ENCODE measurements around the gene RAPGEF2.
A peak's percentile ranks its signal among the peaks of the same experiment; 100 is the strongest.
"Not testable (repeated sequence)": the region's sequence is repeated elsewhere in the genome, so short reads cannot be mapped to it uniquely, and the experiment has no call there.

Gene RAPGEF2

DNA sequence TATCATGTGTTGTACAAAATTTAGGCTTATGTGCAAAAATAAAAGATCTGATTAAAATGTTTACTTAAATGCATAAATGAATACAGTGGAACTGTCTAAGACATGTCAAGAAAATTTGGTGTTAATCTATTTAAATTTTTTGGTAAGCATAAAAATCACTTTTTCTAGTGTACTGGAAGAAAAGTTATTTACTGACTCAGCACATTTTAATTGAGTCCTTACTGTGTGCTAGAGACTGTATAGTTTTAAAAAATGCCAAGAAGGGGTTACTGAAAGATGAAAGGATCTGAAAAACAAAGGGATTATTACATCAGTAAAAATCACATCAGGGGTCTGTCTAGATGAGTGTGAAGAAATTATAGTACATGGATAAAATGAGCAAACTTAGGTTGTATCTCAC, 60.6 kb downstream of the RAPGEF2 start:
- DNase-seq = no peak

DNA sequence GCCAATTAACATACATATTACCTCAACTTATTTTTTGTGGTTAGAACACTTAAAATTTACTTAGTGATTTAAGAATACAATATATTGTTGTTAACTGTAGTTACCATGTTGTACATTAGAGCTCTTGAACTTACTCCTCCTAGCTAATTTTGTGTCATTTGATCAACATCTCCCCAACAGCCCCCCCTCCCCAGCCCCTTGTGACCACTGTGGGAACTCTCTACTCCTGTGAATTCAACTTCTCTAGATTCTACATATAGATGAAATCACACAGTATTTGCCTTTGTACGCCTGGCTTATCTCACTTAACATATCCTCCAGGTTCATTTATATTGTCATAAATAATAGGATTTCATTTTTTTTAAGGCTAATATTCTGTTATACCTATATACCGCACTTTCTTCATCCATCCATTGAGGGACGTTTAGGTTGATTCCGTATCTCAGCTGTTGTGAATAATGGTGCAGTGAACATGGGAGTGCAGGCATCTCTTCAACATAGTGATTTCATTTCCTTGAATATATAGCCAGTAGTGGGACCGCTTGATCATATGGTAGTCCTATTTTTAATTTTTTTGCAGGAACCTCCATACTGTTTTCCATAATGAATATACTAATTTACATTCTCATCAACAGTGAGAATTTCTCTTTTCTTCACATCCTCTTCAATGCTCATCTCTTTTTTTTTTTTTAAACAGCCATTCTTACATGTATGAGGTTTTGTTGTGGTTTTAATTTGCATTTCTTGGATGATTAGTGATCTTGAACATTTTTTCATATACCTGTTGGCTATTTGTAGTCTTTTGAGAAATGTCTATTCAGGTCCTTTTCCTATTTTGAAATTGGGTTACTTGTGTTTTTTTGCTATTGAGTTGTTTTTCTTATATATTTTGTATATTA, 66.8 kb downstream of the RAPGEF2 start:
- no peak for DNase-seq

DNA sequence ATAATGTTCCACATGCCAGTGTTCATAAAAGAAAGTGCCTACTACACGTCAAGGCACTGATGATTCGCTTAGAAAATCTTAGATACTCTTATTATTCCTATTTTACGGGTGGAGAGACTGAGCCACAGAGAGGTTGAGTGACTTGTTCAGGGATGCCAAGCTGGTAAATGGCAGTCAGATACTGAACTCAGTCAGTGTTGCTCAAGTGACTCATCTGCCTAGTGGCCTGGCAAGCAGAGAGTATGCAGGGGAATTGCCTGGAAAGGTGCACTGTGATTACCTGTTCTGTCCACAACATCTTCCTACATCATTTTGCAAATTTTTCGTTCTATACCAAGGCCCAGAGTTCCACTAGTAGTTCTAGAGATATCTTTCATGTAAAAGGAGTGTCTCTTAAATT, 68.4 kb downstream of the RAPGEF2 start:
- DNase-seq = no peak

DNA sequence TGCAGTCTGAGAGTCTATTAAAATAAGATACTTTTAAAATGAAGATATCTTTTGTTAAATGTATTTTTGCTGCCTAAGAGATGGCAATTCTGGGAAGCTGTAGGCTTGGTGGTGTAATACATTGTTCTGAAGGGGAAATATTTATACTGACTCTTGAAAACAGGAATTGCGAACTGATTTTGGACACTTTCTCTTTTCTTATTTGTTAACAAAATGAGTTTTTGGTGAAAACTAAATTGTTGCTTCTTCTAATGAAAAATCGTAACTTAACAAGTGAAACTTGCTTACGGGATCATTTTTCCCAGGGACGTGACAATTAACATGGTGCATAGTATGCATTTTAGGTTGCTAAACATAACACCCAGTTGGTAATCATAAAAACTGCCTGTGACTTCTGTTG, 71.0 kb downstream of the RAPGEF2 start:
- no peak for DNase-seq

DNA sequence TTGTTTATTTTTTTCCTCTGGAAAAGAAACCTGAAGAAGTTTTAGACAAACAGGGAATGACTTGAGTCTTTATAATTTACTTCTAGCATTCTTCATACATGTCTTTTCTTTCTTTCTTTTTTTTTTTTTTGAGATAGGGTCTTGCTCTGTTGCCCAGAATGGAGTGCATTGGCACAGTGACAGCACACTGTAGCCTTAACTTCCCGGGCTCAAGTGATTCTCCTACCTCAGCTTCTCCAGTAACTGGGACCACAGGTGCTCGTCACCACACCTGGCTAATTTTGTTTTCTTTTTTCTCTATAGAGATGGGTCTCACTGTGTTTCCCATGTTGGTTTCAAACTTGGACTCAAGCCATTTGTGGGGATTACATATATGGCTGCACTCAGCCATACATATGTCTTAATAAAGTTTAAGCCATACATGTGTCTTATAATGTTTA, 71.8 kb downstream of the RAPGEF2 start:
- no peak for DNase-seq

DNA sequence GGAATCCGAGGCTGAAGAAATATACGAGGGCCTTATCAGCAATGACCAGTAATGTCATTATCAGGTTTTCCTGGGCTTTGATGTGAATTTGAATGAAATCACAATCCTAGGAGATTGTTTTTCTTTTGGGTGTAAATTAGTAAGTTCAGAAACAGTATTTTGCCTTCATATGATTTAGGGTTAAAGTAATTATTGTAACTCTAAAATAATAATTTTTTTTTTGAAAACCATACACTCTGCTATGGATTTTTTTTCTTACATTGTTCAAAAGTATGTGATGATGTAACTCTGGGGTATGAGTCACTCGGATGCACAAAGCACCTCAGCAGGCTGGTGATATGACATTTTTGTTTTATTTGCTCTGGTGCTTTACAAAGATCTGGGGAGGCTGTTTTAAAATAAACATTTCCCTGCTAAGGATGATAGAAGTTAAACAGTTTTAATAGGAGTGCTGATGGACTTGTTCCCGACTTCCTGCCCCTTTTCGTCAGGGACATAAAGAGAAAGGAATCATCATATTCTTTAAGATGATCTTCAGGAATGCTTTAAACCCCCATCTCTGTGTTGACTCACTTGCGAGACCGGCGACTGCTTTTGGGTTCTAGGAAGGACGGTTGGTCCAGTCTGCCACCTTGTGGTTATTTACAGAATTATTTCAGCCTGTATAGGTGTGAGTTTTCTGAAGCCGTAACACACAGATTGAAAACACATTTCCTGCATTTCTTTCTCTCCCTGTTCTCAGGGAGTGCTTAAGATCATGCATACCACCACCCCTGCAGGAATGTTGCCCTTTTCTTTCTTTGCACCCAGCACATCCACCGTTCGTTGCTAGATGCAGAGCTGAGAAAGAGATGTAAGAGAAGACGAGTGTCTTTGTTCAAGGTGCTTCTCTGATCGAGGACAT, 72.5 kb downstream of the RAPGEF2 start:
- peak; percentile 85 for DNase-seq

DNA sequence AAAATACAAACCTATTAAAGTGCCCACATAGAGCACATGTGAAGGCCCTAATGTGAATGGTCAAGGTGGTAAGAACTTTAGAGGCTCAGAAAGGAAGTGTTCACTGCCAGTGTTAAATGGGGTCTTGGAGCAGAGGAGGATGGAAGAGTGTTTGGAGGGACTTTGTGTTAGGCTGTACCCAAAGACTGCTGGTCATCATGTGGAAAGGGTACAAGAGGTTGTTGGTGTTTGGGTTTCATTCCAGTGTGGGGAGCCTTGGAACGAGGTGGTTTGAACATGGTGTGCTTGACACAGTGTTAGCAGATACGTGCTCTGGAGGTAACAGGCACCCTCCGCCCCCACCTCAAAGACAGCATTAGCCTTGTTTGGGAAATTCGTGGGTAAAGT, 73.1 kb downstream of the RAPGEF2 start:
- DNase-seq = no peak

DNA sequence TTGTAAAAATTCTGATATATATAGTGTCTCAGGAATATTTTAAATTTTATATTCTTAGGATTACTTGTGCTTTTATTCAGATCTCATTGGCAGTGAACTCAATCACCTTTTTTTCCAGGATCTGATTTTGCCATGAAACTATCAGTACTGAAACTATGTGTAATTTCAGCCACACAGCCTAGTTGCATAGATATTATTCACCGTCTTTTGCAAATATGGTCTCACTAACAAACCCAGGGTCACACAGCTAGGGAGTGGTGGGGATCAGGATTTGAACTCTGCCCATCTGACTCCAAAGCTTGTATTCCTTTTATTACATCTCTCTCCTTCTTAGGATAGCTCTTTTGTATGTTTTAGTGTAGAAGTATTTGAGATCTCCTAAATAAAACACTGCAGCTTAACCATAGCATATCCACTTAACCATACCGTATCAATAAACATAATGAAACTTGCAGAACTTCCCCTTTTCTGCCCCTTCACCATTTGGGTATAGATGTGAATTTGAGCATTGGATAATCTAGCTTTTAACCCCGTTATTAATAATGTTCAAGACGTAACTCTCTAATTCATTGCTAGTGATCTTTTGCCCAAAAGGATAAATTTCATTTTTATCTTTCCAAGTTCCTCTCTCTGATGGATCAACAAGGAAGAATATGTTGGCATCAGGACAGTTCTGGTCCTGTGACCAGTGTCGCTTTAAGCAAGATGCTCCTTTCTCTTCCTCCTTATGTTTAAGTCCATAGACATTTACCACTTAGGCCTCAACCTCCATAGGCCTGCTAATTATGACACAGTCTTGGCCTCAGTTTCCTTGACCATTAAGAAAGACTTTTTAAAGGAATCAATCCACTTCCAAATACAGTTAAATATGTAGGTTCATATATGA, 74.6 kb downstream of the RAPGEF2 start:
- DNase-seq = no peak

DNA sequence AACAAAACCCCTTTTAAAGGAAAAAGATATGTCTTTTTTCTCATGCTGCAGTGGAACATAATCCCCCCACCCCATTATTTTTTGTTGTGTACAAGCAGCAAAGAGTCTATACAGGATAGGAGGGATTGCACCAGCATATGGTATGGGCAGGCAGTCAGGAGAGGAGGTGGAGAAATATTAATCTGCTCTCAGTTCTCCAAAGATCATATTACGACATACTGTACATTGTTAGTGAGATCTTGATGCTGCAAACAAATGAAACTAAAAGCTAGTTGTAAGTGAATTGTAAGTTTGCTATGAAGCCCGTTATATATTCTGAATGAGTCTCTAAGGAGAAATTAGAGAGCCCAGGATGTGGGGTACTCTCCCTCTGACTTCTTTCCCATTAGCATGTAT, 75.3 kb downstream of the RAPGEF2 start:
- no peak for DNase-seq

DNA sequence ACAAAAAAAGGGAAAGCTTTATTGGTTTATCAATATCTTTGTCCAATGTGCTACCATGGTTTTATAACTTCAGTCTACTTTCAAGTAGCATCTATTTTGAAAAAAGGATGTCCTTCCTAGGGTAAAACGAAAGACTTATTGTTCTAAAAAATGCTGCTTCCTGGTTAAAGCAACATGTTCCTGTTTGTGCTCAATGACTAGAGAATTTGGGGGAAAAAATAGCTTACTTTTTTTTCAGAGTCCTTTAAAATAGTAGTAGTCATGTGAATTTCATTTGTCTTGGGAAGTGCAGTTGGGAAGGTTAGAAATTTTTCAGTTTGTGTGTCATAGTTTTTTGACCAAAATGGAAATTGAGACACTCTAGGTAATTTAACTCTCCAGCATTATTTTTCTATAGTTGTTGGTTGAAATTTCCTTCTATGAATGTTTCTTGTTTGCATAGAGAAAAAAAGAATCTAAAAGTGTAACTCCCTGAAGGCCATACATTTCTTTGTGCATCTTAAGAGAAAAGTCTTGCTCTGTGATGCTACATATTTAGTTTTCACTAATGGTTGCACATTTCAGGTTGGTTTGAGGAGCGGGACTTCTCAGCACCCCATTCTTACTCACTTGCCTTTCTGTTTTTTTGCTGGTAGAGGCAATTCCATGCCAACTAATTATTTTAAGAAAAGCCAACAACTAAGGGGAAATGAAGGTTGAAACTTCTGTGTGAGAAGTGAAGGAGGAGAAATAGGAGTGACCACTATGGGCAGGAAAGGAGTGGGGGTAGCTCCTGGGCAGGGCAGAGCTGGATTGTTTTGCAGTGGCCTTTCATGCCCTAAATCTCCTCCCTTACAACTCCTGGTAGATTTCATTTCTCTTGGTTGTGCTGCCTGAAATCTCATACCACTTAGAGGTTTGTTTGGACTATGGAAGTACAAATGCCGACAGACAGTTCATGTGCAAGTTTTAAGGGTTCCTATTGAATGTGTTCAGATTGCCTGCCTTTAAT, 76.4 kb downstream of the RAPGEF2 start:
- DNase-seq = no peak

DNA sequence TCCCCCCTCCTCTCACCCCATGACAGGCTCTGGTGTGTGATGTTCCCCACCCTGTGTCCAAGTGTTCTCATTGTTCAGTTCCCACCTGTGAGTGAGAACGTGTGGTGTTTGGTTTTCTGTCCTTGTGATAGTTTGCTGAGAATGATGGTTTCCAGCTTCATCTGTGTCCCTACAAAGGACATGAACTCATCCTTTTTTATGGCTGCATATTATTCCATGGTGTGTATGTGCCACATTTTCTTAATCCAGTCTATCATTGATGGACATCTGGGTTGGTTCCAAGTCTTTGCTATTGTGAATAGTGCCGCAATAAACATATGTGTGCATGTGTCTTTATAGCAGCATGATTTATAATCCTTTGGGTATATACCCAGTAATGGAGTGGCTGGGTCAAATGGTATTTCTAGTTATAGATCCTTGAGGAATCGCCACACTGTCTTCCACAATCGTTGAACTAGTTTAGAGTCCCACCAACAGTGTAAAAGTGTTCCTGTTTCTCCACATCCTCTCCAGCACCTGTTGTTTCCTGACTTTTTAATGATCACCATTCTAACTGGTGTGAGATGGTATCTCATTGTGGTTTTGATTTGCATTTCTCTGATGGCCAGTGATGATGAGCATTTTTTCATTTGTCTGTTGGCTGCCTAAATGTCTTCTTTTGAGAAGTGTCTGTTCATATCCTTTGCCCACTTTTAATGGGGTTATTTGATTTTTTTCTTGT, 81.2 kb downstream of the RAPGEF2 start:
- not testable (repeated sequence) for DNase-seq

DNA sequence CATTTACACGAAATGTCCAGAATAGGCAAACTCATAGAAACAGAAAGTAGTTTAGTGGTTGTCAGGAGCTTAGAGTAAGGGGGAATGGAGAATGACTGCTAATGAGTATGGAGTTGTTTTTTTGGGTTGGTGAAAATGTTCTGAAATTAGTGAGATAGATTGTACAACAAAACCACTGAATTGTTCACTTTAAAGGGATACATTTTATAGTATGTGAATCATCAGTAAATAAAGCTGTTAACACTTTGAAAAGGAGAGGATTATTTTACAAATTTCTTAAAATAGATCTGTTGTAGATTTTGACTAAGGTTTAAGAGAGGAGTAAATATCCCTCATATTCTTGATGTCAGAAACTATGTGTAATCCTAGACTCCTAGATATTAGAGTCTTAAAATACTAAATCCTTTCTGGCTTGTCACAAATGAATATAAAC, 82.7 kb downstream of the RAPGEF2 start:
- DNase-seq = no peak

DNA sequence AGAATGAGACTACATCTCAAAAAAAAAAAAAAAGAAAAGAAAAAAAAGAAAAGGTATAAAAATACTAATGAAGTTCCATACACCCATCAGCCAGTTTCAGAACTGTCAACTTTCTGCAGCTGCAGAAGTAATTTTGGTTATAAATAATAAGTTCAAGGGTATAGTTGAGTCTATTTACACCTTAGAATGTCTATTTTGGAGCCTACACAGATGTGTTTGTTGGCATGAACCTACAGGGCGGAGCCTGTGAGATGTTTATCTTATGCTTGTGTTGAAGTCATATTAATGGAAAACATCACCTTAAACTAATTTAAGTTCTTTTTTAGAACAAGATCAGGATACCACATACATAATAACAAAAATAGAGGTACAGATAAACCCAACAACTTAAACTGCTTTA, 85.8 kb downstream of the RAPGEF2 start:
- peak; percentile 38 for DNase-seq

DNA sequence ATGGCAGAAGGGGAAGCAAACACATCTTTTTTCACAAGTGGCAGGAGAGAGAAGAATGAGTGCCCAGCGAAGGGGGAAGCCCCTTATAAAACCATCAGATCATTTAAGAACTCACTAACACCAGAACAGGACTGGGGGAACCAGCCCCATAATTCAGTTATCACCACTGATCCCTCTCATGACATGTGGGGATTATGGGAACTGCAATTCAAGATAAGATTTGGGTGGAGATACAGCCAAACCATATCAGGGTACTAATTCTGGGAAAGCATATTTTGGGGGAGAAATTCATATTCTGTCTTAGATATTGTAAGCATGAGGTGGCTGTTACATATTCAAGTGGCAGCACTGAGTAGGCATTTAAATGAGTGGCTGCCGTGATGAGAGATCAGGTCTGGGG, 87.8 kb downstream of the RAPGEF2 start:
- DNase-seq = peak; percentile 45

DNA sequence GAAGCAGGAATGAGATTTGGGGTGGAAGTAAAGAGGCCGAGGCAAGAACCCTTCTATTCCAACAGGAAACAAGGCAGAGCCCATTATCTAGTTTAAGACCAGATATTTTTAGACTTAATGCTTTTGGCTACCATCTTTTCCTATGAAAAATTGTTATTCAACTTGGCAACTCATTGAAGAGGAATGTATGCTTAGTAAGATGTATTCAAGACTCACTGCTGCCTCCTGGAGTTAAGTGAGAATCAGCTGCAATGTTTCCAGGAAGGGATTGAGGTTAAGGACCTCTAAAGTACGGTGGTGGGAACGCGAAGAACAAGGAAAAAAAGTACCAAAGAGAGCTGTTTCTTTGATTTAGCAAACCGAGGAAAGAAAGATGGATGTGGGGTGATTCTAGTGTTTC, 89.1 kb downstream of the RAPGEF2 start:
- peak; percentile 70 for DNase-seq

DNA sequence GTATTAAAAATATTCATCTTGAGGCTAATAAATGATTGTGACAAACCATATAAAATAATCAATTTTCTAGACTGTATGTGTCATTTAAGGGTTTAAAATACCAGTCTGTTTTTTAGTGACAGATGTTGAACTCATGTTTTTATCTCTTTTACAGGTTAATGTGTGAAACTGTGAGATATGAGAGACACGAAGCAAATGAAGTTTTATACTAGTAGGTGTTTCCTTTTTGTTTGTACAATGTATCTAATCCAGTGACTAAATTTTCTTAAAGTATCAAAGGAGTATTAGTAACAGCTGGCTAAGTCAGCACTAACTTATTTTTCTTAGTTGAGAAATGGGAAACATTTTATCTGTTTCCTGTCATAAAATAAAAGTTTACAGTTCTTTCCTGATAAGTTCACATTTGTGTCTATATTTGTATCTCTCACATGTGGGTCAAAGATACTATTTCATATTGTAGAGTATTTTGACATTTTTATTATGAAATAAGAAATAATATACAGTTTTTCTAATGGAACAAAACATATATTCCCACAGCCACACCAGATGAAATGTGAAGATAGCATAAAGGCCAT, 90.3 kb downstream of the RAPGEF2 start:
- peak; percentile 69 for DNase-seq

DNA sequence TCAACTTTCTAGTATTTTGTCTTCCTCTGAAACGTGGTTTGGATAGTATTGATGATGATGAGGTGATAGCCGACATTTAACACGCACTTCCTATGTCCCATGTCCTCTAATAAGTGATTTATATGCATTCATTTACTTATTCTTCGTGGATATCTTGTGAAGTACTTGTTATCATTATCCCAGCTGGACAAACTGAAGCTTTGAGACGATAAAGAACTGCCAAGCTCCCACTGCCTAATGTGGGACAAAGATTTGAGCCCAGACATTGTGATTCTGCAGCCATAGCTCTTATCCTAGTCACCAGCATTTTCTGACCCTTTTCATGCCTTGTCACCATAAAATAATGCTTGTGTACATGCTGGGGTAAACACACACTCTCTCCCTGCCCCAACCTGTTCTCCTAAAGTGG, 92.5 kb downstream of the RAPGEF2 start:
- peak; percentile 98 for DNase-seq

DNA sequence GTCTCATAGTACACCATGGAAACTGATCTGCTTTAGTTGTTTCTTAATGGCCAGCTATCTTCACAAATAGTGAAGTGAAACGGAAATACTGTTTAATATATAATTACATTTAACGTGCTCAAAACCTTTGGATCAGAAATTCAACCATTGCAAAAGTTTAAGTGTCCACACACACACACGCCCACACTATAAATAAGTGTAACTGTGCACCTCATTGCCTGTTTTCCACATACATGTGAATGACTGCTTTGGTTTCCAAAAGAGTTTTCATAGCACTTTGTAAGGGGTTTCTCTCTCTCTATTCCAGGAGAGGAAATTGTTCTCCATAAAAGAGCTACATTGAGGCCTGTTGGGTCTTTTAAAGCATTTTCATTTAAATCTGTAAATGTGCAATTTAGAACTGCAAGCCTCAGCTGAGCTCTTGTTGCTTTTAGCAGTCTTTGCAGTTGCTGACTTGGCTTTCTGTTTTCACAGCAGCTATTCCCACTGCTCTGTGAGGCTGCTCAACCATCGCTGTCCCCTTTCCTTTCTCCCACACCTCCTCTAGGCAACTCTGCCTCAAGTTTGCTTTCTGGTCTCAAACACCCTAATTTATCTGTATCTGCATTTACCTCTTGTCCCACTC, 94.5 kb downstream of the RAPGEF2 start:
- no peak for DNase-seq

DNA sequence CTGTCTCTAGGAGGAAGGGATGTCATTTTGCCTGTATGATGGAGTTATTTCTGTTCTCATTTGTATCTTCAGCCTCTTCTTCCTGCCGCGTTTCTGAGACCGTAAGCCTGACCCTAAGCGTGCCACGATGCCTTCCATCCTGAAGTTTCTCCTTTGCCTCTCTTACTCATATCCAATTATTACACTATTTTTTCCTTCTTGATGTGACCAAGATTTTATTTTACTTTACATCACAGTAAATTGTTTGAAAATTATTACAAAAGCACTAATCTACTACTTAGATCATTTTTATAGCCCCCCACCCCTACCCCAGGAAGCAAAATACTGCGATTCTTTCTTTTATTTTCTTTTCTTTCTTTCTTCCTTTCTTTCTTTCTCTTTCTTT, 95.0 kb downstream of the RAPGEF2 start:
- DNase-seq = no peak

DNA sequence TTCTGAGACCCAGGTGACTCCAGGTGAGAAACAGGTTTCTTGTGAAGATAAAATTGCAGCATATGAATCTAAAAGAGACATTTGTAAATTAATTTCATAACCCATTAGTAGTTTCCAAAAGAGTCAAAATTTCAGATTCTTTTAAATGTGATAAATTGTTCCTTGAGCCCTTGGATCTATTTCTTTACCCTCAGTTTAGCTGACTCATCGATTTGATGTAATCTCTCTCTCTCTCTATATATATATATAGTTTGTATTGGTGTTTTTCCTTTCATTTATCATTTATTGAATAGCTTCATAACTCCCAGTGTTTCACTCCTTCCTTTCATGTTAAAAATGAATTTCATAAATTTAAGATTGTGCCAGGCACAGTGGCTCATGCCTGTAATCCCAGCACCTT, 96.9 kb downstream of the RAPGEF2 start:
- no peak for DNase-seq
